Activated gamma-delta T cell (primary cell): ENCODE data around the gene MVD.

Source experiments
- DNase-seq: peaks from one replicate; lab custom pipeline; 2025; lab: John Stamatoyannopoulos, UW
- total RNA-seq, 2 donors: gene quantifications; one replicate each; lab custom pipeline; 2026; lab: John Stamatoyannopoulos, UW

MVD gene
- 77.2 to 79.6 reads per million in 2 donors for total RNA-seq

- DNase-seq = peak; percentile 96
These were observed at the start of gene MVD for GRCh38 chr16:88662843-88663606. MVD (minus strand) TSS chr16:88663091; CDS start chr16:88663080, 11 bp downstream.

GRCh38 chr16:88712362-88712979 is 49.6 kb upstream of the MVD start:
- no peak for DNase-seq

- no peak for DNase-seq
These were observed 49.0 kb upstream of the MVD start for GRCh38 chr16:88711750-88712340.

GRCh38 chr16:88710556-88710955 is 47.7 kb upstream of the MVD start:
- no peak for DNase-seq

- no peak for DNase-seq
These were observed 44.3 kb upstream of the MVD start for GRCh38 chr16:88706965-88707826.

- DNase-seq = peak; percentile 93
These were observed 43.5 kb upstream of the MVD start, which contains the start of the genes CTU2 and RNF166 for GRCh38 chr16:88706229-88706964. CTU2 (plus strand) TSS chr16:88706503; CDS start chr16:88706531, 28 bp downstream. RNF166 (minus strand) TSS chr16:88706408; CDS start chr16:88706325, 83 bp downstream.

- no peak for DNase-seq
These were observed 42.9 kb upstream of the MVD start for GRCh38 chr16:88705801-88706228.

GRCh38 chr16:88705076-88705684 is 42.3 kb upstream of the MVD start:
- no peak for DNase-seq

GRCh38 chr16:88703486-88704309 is 40.8 kb upstream of the MVD start:
- DNase-seq = peak; percentile 63

GRCh38 chr16:88702371-88703210 is 39.7 kb upstream of the MVD start:
- DNase-seq = no peak

GRCh38 chr16:88701581-88702370 is 38.9 kb upstream of the MVD start:
- no peak for DNase-seq

GRCh38 chr16:88700636-88701482 is 38.0 kb upstream of the MVD start:
- peak; percentile 95 for DNase-seq

GRCh38 chr16:88700322-88700635 is 37.4 kb upstream of the MVD start:
- DNase-seq = no peak

GRCh38 chr16:88699180-88699579 is 36.3 kb upstream of the MVD start:
- DNase-seq = no peak

- DNase-seq = no peak
These were observed 35.8 kb upstream of the MVD start for GRCh38 chr16:88698646-88699045.

- DNase-seq = no peak
These were observed 35.1 kb upstream of the MVD start for GRCh38 chr16:88697831-88698615.
